ENCODE data around the gene CLCA4. TPM values are rescaled to one million over a fixed set of nuclear protein-coding genes. Genes with fewer than 3 reads are reported as not detected.
A peak's percentile ranks its signal among the peaks of the same experiment; 100 is the strongest.

CLCA4 gene
- total and polyA plus RNA-seq, 10 donors: 0.03 to 0.22 (median 0.09) TPM; not detected in 6

GRCh38 chr1:86616433-86616832 is 69.6 kb downstream of the CLCA4 start:
- Histone ChIP-seq H3K4me1 (peaks cover 0 to 16% (median 9%) of the 10 kb centered on the region in 6 donors), H3K36me3 (no peaks in the 10 kb centered on the region), H3K4me3 (no peak overlapping the region), H3K9me3 (peaks cover 0 to 32% (median 26%) of the 10 kb centered on the region in 8 donors), H3K27me3 (replicated peaks in 1 of 7) (no peaks in the 10 kb centered on the region), H3K27ac (peak overlapping the region in 2 of 8 donors; percentile 5 to 58)
- DNase-seq: no peak
- intact Hi-C loops (cut with DNase I; ENCODE audit: low total_unique reads): no loop called here
- TF ChIP-seq POLR2AphosphoS5 (IDR thresholded peaks at IDR 0.05) (no peak), CTCF (IDR thresholded peaks at IDR 0.05 in 8 of 11, conservative IDR thresholded peaks at IDR 0.05 in 3 of 11) (no peak), POLR2A (IDR thresholded peaks at IDR 0.05) (no peak)
- WGBS, 5 donors: 69 to 88% (median 84%) methylated on average over 1 of the region's 1 CpG

- intact Hi-C loops (cut with DNase I; ENCODE audit: low total_unique reads): no loop called here
- no peaks in the 10 kb centered on the region for H3K36me3 ChIP-seq
- peak overlapping the region in 7 of 8 donors; percentile 29 to 68 (median 55) for H3K27ac ChIP-seq
- DNase-seq: no peak
- H3K9me3 ChIP-seq: peaks cover 0 to 34% (median 26%) of the 10 kb centered on the region in 8 donors
- H3K4me3 ChIP-seq: no peak overlapping the region
- H3K27me3 ChIP-seq (replicated peaks in 1 of 7): no peaks in the 10 kb centered on the region
- TF ChIP-seq CTCF (IDR thresholded peaks at IDR 0.05 in 8 of 11, conservative IDR thresholded peaks at IDR 0.05 in 3 of 11): no peak
- no peak for TF ChIP-seq POLR2A (IDR thresholded peaks at IDR 0.05)
- no peak for TF ChIP-seq POLR2AphosphoS5 (IDR thresholded peaks at IDR 0.05)
- peaks cover 0 to 16% (median 9%) of the 10 kb centered on the region in 6 donors for H3K4me1 ChIP-seq
- WGBS, 5 donors: 5 to 14% (median 13%) methylated on average over 1 of the region's 1 CpG
These were observed 70.0 kb downstream of the CLCA4 start for GRCh38 chr1:86616871-86617270.

- Histone ChIP-seq H3K36me3 (no peaks in the 10 kb centered on the region), H3K4me3 (no peak overlapping the region), H3K4me1 (peaks cover 0 to 16% (median 9%) of the 10 kb centered on the region in 6 donors), H3K9me3 (peaks cover 0 to 34% (median 15%) of the 10 kb centered on the region in 8 donors), H3K27me3 (replicated peaks in 1 of 7) (no peaks in the 10 kb centered on the region), H3K27ac (no peak overlapping the region)
- no peak for DNase-seq
- intact Hi-C loops (cut with DNase I; ENCODE audit: low total_unique reads): no loop called here
- TF ChIP-seq CTCF (IDR thresholded peaks at IDR 0.05 in 8 of 11, conservative IDR thresholded peaks at IDR 0.05 in 3 of 11) (no peak), POLR2A (IDR thresholded peaks at IDR 0.05) (no peak), POLR2AphosphoS5 (IDR thresholded peaks at IDR 0.05) (no peak)
These were observed 71.5 kb downstream of the CLCA4 start for GRCh38 chr1:86618358-86618757.

GRCh38 chr1:86619313-86619712 is 72.4 kb downstream of the CLCA4 start:
- peaks cover 0 to 25% (median 12%) of the 10 kb centered on the region in 8 donors for H3K9me3 ChIP-seq
- TF ChIP-seq CTCF (IDR thresholded peaks at IDR 0.05 in 8 of 11, conservative IDR thresholded peaks at IDR 0.05 in 3 of 11) (no peak), POLR2A (IDR thresholded peaks at IDR 0.05) (no peak), POLR2AphosphoS5 (IDR thresholded peaks at IDR 0.05) (no peak)
- H3K27me3 ChIP-seq (replicated peaks in 1 of 7): no peaks in the 10 kb centered on the region
- DNase-seq: no peak
- no peaks in the 10 kb centered on the region for H3K36me3 ChIP-seq
- no peak overlapping the region for H3K27ac ChIP-seq
- WGBS, 5 donors: 91 to 97% (median 94%) methylated on average over 4 of the region's 4 CpGs
- H3K4me1 ChIP-seq: peaks cover 0 to 16% (median 9%) of the 10 kb centered on the region in 6 donors
- intact Hi-C loops (cut with DNase I; ENCODE audit: low total_unique reads): no loop called here
- no peak overlapping the region for H3K4me3 ChIP-seq

All from spleen (tissue), 11 donors.